Activated T-cell treated with anti-CD3 and anti-CD28 coated beads, Interleukin-2, amount 50 U/mL, for 24 hours (primary cell): Measurements from ENCODE around the gene RAP1GAP.

Experiments
- DNase-seq: peaks from one replicate; pipeline ENCODE4 v3.0.0-alpha.2; 2020
- H3K27ac Mint-ChIP-seq: 2 replicates; pipeline ENCODE4 v1.8.0; 2020; ENCODE audit warnings: mild to moderate bottlenecking, mixed read lengths
- H3K27me3 Mint-ChIP-seq: 2 replicates; pipeline ENCODE4 v1.8.0; 2020; ENCODE audit warnings: mixed read lengths
- H3K36me3 Mint-ChIP-seq: 2 replicates; pipeline ENCODE4 v1.8.0; 2020; ENCODE audit warnings: low read depth, mixed read lengths
- H3K4me1 Mint-ChIP-seq: 2 replicates; pipeline ENCODE4 v1.8.0; 2020; ENCODE audit warnings: low read depth, mixed read lengths
- H3K4me3 Mint-ChIP-seq: 2 replicates; pipeline ENCODE4 v1.8.0; 2020; ENCODE audit warnings: mild to moderate bottlenecking, moderate library complexity, mixed read lengths
- H3K9me3 Mint-ChIP-seq: 2 replicates; pipeline ENCODE4 v1.8.0; 2020; ENCODE audit warnings: mixed read lengths

RAP1GAP gene

GRCh38 chr1:21550866-21551475, 118.2 kb downstream of the RAP1GAP start:
- Mint-ChIP-seq H3K4me1 (no peaks in the 10 kb centered on the region), H3K4me3 (no peak overlapping the region), H3K9me3 (no peaks in the 10 kb centered on the region), H3K27me3 (peaks cover 38% of the 10 kb centered on the region), H3K36me3 (no peaks in the 10 kb centered on the region), H3K27ac (no peak overlapping the region)
- DNase-seq, result no peak

GRCh38 chr1:21550097-21550496, 119.1 kb downstream of the RAP1GAP start:
- H3K9me3 Mint-ChIP-seq, result no peaks in the 10 kb centered on the region
- peaks cover 30% of the 10 kb centered on the region for H3K27me3 Mint-ChIP-seq
- no peak overlapping the region for H3K4me3 Mint-ChIP-seq
- no peak for DNase-seq
- no peak overlapping the region for H3K27ac Mint-ChIP-seq
- H3K36me3 Mint-ChIP-seq, result no peaks in the 10 kb centered on the region
- no peaks in the 10 kb centered on the region for H3K4me1 Mint-ChIP-seq

- H3K27ac Mint-ChIP-seq, result no peak overlapping the region
Observed at GRCh38 chr1:21547876-21548275, 121.3 kb downstream of the RAP1GAP start.

More at GRCh38 chr1:21547876-21548275, 121.3 kb downstream of the RAP1GAP start:
- Mint-ChIP-seq H3K36me3 (no peaks in the 10 kb centered on the region), H3K4me1 (no peaks in the 10 kb centered on the region), H3K9me3 (no peaks in the 10 kb centered on the region), H3K27me3 (peaks cover 21% of the 10 kb centered on the region), H3K4me3 (no peak overlapping the region)
- DNase-seq, result no peak
